Activated CD4-positive, alpha-beta T cell treated with anti-CD3 and anti-CD28 coated beads for 24 hours (primary cell): Measurements from ENCODE around the gene CYP2F1.

Experiments used
- DNase-seq, 2 donors: peaks; one replicate each; pipeline ENCODE4 v3.0.0-alpha.2; 2020; ENCODE audit warnings: low read depth in 2 of 2

CYP2F1 gene

DNA sequence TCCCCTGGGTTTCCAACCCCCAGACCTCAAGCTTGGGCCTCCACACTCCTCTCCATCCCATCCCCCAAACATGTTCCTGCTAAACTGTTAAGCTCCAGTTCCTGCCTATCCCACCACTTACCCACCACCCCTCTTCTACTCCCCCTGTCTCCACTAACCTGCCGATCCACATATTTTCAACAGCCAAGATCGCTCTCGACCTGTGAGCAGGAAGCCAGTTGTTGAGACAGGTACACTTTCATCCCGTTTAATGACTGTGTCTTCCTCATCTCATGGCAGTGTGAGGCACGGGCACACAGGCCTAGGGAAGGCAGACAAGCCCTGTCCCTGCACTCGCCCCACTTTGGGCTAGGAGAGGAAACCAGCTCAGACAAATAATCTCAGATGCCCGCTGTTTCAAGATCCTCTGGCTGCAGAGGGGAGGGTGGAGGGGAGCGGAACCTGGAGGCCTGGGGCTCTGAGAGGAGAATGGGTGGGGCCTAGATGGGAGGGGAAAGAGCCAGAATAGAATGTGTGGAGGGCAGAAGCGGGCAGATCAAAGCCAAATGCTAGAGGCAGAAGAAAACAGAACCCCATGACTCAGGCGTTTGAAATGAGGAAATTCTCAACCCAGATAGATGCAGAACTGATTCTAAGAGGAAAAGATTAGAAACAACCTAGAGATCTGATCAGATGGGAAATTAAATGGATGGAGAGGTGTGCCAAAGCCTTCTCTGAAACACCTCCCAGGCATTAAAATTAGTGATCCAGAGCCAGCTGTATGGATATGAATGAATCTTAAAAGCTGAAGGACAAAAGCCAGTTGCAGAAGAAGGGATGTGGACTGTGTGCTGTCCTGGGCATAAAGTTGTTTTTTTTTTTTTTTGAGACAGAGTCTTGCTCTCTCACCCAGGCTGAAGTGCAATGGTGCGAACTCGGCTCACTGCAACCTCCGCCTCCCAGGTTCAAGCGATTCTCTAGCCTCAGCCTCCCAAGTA is 61.9 kb downstream of the CYP2F1 start:
- peak; percentile 19 to 21 for DNase-seq
